Dedifferentiated amniotic fluid mesenchymal stem cell (primary cell): ENCODE measurements around the gene TRPC4AP.
"Not testable (repeated sequence)": the region's sequence is repeated elsewhere in the genome, so short reads cannot be mapped to it uniquely, and the experiment has no call there.

Source experiments
- DNase-seq: peaks from one replicate; pipeline ENCODE4 v3.0.0-alpha.2; 2016; ENCODE audit errors: extremely low spot score

Gene TRPC4AP

GRCh38 chr20:35106827-35107380 is 14.3 kb upstream of the TRPC4AP start:
- no peak for DNase-seq

- no peak for DNase-seq
These were observed 12.2 kb upstream of the TRPC4AP start for GRCh38 chr20:35104685-35105295.

DNA sequence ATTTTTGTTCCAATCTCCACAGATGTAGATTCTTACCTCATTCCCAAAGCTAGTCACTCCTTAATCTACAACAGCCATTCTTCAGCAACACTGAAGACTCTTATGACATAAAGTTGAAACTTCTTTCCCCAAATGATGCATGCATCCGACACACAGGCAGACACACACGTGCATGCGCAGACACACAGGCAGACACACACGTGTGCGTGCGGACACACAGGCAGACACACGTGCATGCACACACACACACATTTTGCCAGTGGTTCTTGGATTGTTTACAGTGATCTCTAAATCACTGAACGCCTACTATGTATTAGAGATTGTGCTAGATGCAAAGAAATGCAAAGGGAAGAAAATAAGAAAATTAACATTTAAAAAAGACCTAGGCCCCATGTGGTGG is 9.0 kb upstream of the TRPC4AP start:
- DNase-seq, result no peak

DNA sequence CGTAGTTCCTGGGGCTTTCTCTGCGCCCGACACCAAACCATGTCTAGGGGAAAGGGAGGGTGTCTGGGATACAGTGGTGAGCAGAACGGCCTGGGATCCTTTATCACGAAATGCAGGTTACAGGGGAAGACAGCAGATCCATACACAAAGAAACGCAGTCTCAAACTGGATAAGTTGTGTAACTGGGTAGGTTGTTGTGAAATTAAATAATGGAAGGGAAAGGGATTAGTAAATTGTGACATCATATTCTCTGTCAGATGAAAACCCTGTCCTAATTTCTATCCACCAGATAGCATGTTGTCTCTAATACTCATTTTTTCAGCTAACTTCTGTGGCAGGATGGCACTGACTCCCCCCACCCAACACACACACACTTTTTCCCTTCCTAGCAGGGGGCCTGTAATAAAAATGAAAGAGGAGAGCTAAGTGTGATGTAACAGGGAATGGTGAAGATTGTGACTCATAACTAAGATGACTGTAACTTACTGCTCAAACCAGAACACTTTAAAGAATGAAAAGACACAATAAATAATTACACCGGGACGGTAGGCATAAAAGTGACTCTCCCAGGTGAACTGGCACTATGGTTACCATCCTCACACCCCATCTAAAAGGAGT is 769 bp upstream of the TRPC4AP start:
- peak; percentile 17 for DNase-seq

GRCh38 chr20:35091816-35092523 is 637 bp downstream of the TRPC4AP start:
- DNase-seq, result peak; percentile 33

GRCh38 chr20:35088231-35089145 is 4.1 kb downstream of the TRPC4AP start:
- DNase-seq, result no peak

GRCh38 chr20:35087791-35088190 is 4.8 kb downstream of the TRPC4AP start:
- no peak for DNase-seq

DNA sequence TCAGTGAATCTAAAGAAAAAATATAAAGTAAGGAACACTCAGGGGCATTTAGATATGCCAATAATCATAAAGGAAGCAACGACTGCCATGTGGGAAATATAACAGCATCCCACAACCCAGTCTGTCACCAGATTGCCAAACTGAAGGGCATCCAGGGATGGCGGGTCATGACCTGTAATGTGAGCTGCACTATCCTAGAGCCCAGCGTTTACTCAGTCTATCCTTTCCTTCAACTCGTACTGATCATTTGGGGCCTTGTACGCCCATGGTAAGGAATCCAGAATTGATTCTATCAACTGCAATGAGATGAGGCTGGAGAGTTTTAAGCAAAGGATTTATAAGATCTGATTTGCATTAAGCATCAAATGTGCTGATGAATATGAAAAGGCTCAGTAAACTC is 5.3 kb downstream of the TRPC4AP start:
- peak; percentile 14 for DNase-seq

GRCh38 chr20:35085477-35086225 is 7.0 kb downstream of the TRPC4AP start:
- no peak for DNase-seq

- no peak for DNase-seq
These were observed 7.6 kb downstream of the TRPC4AP start for GRCh38 chr20:35084998-35085397.

DNA sequence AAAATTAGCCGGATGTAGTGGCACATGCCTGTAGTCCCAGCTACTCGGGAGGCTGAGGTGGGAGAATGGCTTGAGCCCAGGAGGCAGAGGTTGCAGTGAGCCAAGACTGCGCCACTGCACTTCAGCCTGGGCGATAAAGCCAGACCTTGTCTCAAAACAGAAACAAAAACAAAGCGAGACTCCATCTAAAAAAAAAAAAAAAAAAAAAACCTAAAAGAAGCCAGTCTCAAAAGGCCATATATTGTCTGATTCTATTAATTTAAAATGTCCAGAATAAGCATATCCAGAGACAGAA is 12.3 kb downstream of the TRPC4AP start:
- DNase-seq, result not testable (repeated sequence)

GRCh38 chr20:35079472-35080347 is 12.9 kb downstream of the TRPC4AP start:
- no peak for DNase-seq

DNA sequence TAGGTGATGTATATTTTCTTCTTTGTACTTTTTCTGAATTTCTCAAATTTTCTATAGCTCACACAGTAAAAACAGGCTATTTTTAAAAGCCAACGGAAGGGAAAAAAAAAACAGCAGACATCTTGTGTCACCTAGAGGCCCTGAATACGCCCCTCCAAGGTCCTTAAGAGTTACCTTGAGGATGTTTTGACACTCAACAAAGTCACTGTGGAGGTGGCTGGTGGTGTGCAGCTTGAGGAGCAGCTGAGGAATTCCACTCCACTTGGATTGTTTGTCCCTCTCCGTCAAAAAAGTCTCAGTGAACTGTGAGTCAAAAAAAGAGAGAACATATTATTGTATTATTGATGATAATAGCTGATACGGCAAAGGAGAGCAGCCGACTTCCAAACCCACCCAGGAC is 14.7 kb downstream of the TRPC4AP start:
- no peak for DNase-seq

DNA sequence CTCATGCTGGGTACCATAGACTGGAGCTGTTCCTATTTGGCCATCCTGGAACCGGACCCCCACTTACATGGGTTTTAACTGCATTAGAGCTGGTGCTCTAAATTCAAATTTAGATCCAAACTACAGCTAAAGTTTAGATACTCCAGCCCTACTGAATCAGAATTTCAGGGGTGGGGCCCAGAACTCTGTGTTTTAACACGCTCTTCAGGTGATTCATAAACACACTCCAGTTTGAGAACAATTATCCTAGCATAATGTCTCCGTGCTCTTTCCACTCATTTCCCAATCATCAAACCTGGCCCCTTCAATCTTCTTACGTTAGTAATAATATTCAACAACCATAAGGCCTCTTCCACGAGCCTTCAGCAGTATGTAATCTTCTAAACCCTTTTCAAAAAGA is 15.3 kb downstream of the TRPC4AP start:
- no peak for DNase-seq

DNA sequence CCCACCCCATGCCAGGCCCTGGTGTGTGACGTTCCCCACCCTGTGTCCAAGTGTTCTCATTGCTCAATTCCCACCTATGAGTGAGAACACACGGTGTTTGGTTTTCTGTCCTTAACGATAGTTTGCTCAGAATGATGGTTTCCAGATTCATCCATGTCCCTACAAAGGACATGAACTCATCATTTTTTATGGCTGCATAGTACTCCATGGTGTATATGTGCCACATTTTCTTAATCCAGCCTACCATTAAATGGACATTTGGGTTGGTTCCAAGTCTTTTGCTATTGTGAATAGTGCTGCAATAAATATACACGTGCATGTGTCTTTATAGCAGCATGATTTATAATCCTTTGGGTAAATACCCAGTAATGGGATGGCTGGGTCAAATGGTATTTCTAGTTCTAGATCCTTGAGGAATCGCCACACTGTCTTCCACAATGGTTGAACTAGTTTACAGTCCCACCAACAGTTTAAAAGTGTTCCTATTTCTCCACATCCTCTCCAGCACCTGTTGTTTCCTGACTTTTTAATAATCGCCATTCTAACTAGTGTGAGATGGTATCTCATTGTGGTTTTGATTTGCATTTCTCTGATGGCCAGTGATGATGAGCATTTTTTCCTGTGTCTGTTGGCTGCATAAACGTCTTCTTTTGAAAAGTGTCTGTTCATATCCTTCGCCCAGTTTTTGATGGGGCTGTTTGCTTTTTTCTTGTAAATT is 21.0 kb downstream of the TRPC4AP start:
- DNase-seq, result not testable (repeated sequence)

- DNase-seq, result no peak
These were observed 26.4 kb downstream of the TRPC4AP start for GRCh38 chr20:35066194-35066593.

DNA sequence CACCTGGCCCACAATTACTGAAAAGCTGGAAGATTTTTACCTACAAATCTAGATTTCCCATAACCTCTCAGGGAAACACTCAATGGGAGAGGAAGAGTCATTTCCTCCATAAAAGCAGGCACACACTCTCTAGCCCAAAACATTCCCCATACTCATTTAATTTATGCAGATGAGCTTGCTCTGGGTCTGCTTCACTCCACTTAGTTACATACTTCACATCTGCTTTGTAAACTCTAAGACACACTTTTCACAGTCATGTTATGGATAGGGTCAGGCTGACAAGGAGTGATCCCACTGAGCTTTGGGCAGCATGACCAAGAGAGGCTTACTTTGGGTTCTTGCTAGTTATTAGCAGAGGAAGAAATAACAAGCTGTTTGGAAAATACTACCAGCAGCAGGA is 27.4 kb downstream of the TRPC4AP start:
- no peak for DNase-seq

GRCh38 chr20:35063168-35063567 is 29.4 kb downstream of the TRPC4AP start:
- DNase-seq, result no peak

GRCh38 chr20:35062478-35062877 is 30.1 kb downstream of the TRPC4AP start:
- no peak for DNase-seq

DNA sequence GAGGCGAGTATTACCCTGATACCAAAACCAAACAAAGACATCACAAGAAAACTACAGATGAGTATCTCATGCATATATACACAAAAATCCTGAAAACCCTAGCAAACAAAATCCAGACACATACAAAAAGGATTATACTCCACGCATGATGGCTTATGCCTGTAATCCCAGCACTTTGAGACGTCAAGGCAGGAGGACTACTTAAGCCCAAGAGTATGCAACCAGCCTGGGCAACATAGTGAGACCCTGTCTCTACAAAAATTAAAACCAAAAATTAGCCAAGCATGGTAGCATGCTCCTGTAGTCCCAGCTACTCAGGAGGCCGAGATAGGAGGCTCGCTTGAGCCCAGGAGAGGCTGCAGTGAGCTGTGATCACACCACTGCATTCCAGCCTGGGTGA is 32.4 kb downstream of the TRPC4AP start:
- no peak for DNase-seq
